OCI-LY7 (cell line): Measurements from ENCODE around the gene TRMU. TPM values are rescaled to one million over a fixed set of nuclear protein-coding genes. Genes with fewer than 3 reads are reported as not detected.

Experiments
- BruUV-seq: library from RNA; stranded (reverse); fragments of 400-500 nt; replicated peaks from 2 replicates; lab custom pipeline; 2021; lab: Mats Ljungman, UMichigan
- CTCF ChIA-PET: fragments of 300-600 bp; sonication (Branson Sonifier 250); formaldehyde crosslinking; loops from one replicate; lab custom pipeline; 2022; ENCODE audit warnings: antibody characterized with exemption; ENCODE audit not compliant: unreplicated experiment; lab: Charles Lee
- POLR2A ChIA-PET: fragments of 300-600 bp; sonication (Branson Sonifier 250); formaldehyde crosslinking; loops from one replicate; lab custom pipeline; 2022; ENCODE audit warnings: antibody characterized with exemption; lab: Charles Lee
- DNase-seq: peaks from one replicate; pipeline ENCODE4 v3.0.0-alpha.2; 2015; ENCODE audit warnings: low spot score
- H2AFZ ChIP-seq: fragments of 200-600 bp; sonication (generic), shearing (Covaris generic); 2 replicates; pipeline ENCODE4 v1.6.1; 2014; ENCODE audit warnings: mild to moderate bottlenecking, antibody characterized with exemption, low read length, moderate library complexity
- H3K27ac ChIP-seq: fragments of 200-600 bp; sonication (generic); 2 replicates; pipeline ENCODE4 v1.5.1; 2014; ENCODE audit warnings: mixed run types, low read depth, mild to moderate bottlenecking, moderate library complexity, low read length, inconsistent platforms; ENCODE audit not compliant: poor library complexity, severe bottlenecking
- H3K36me3 ChIP-seq: fragments of 200-600 bp; sonication (generic); 2 replicates; pipeline ENCODE4 v1.6.1; 2014; ENCODE audit warnings: mild to moderate bottlenecking, antibody characterized with exemption, low read length, moderate library complexity, mixed read lengths; ENCODE audit not compliant: insufficient read depth
- H3K4me1 ChIP-seq: fragments of 200-600 bp; sonication (generic); 2 replicates; pipeline ENCODE4 v1.5.1; 2014; ENCODE audit warnings: mild to moderate bottlenecking, low read length; ENCODE audit not compliant: insufficient read depth, poor library complexity, severe bottlenecking
- H3K4me2 ChIP-seq: fragments of 200-600 bp; sonication (generic); 2 replicates; pipeline ENCODE4 v1.6.1; 2014; ENCODE audit warnings: mild to moderate bottlenecking, low read length
- H3K4me3 ChIP-seq: fragments of 200-600 bp; sonication (generic); 2 replicates; pipeline ENCODE4 v1.5.1; 2014; ENCODE audit warnings: mild to moderate bottlenecking, low read depth, low read length; ENCODE audit not compliant: poor library complexity, severe bottlenecking
- H3K79me2 ChIP-seq: fragments of 200-600 bp; sonication (generic); 2 replicates; pipeline ENCODE4 v1.6.1; 2016; ENCODE audit warnings: low read depth, mild to moderate bottlenecking, low read length, moderate library complexity, mixed read lengths; ENCODE audit not compliant: insufficient read depth
- H3K9me2 ChIP-seq: fragments of 200-600 bp; sonication (generic); 2 replicates; pipeline ENCODE4 v1.6.1; 2016; ENCODE audit warnings: mild to moderate bottlenecking, low read length, mixed read lengths; ENCODE audit not compliant: insufficient read depth
- H3K9me3 ChIP-seq: fragments of 200-600 bp; sonication (generic); 2 replicates; pipeline ENCODE4 v1.6.1; 2014; ENCODE audit warnings: mild to moderate bottlenecking, mixed run types, low read length, mixed read lengths
- H4K20me1 ChIP-seq: fragments of 200-600 bp; sonication (generic); 2 replicates; pipeline ENCODE4 v1.6.1; 2014; ENCODE audit warnings: mild to moderate bottlenecking, antibody characterized with exemption, low read length, moderate library complexity, mixed read lengths; ENCODE audit not compliant: insufficient read depth
- CTCF ChIP-seq: fragments of 200-600 bp; sonication (generic); conservative IDR thresholded peaks from 2 replicates; pipeline ENCODE4 v1.5.1; 2014; ENCODE audit warnings: mild to moderate bottlenecking, antibody characterized with exemption, low read length, moderate library complexity, mixed read lengths
- EZH2phosphoT487 ChIP-seq: fragments of 200-600 bp; sonication (generic); IDR thresholded peaks from 2 replicates; pipeline ENCODE4 v1.6.1; 2018; ENCODE audit warnings: low read depth, borderline replicate concordance, mild to moderate bottlenecking, mixed run types, antibody characterized with exemption, low read length, moderate library complexity, mixed read lengths
- intact Hi-C: fragments of 100-400 bp; cut with micrococcal nuclease; formaldehyde crosslinking; loops from one replicate; pipeline ENCODE4 v1.10.0; 2022; ENCODE audit not compliant: unreplicated experiment
- total RNA-seq, 2 experiments: library from RNA; depleted of rRNA in 1 of 2; stranded (reverse); fragments of >200 nt in 1 of 2; shearing (Covaris generic) in 1 of 2; gene quantifications; 2 replicates each; pipeline ENCODE4 v1.2.3, GENCODE V29; 2014 to 2022

Gene TRMU
- total RNA-seq, 2 experiments from 2014 or later: 88.2 to 121 TPM

GRCh38 chr22:46337870-46338269 is 2.4 kb downstream of the TRMU start:
- H3K9me2 ChIP-seq: no peaks in the 10 kb centered on the region
- H3K9me3 ChIP-seq: no peaks in the 10 kb centered on the region
- TF ChIP-seq CTCF (no peak), EZH2phosphoT487 (no peak)
- BruUV-seq: no TSS peak
- H3K79me2 ChIP-seq: peaks cover 21% of the 10 kb centered on the region
- H3K4me2 ChIP-seq: no peak overlapping the region
- no peak overlapping the region for H2AFZ ChIP-seq
- H3K27ac ChIP-seq: no peak overlapping the region
- H4K20me1 ChIP-seq: peaks cover 5% of the 10 kb centered on the region
- POLR2A ChIA-PET: interaction anchor here (0.6 kb wide), 1 partner anchor 55 kb away, joined by 3 read pairs; no protein-coding TSS in a partner anchor
- DNase-seq: no peak
- CTCF ChIA-PET: no interaction called here
- no peak overlapping the region for H3K4me3 ChIP-seq
- intact Hi-C loops: no loop called here
- peaks cover 9% of the 10 kb centered on the region for H3K4me1 ChIP-seq
- H3K36me3 ChIP-seq: peaks cover 62% of the 10 kb centered on the region

- intact Hi-C loops: no loop called here
- no peak overlapping the region for H2AFZ ChIP-seq
- H3K4me3 ChIP-seq: no peak overlapping the region
- H3K27ac ChIP-seq: no peak overlapping the region
- H3K4me1 ChIP-seq: peaks cover 9% of the 10 kb centered on the region
- no peaks in the 10 kb centered on the region for H3K9me2 ChIP-seq
- no TSS peak for BruUV-seq
- H3K36me3 ChIP-seq: peaks cover 62% of the 10 kb centered on the region
- no peak for TF ChIP-seq EZH2phosphoT487
- TF ChIP-seq CTCF: no peak
- no peaks in the 10 kb centered on the region for H3K9me3 ChIP-seq
- ChIA-PET CTCF (no interaction called here), POLR2A (interaction anchor here (0.6 kb wide), 1 partner anchor 54 kb away, joined by 3 read pairs; no protein-coding TSS in a partner anchor)
- peaks cover 21% of the 10 kb centered on the region for H3K79me2 ChIP-seq
- no peak overlapping the region for H3K4me2 ChIP-seq
- H4K20me1 ChIP-seq: peaks cover 5% of the 10 kb centered on the region
- DNase-seq: no peak
These were observed 3.1 kb downstream of the TRMU start for GRCh38 chr22:46338636-46339035.

GRCh38 chr22:46339956-46340355 is 4.4 kb downstream of the TRMU start:
- POLR2A ChIA-PET: no interaction called here
- H3K79me2 ChIP-seq: peaks cover 21% of the 10 kb centered on the region
- no peak overlapping the region for H3K4me3 ChIP-seq
- no peak for DNase-seq
- peaks cover 5% of the 10 kb centered on the region for H4K20me1 ChIP-seq
- intact Hi-C loops: no loop called here
- TF ChIP-seq CTCF (no peak), EZH2phosphoT487 (no peak)
- H3K4me1 ChIP-seq: peaks cover 9% of the 10 kb centered on the region
- BruUV-seq: no TSS peak
- no peaks in the 10 kb centered on the region for H3K9me2 ChIP-seq
- no peak overlapping the region for H3K4me2 ChIP-seq
- no peaks in the 10 kb centered on the region for H3K9me3 ChIP-seq
- CTCF ChIA-PET: no interaction called here
- no peak overlapping the region for H2AFZ ChIP-seq
- no peak overlapping the region for H3K27ac ChIP-seq
- H3K36me3 ChIP-seq: peaks cover 75% of the 10 kb centered on the region
